Heart left ventricle (tissue), 13 donors: Measurements from ENCODE around the gene CADPS2.

Experiments
- POLR2A ChIP-seq, 2 donors: fragments of 450-650 bp; IDR thresholded peaks; one replicate each; pipeline ENCODE4 v1.6.1; 2017; ENCODE audit warnings: antibody characterized with exemption in 2 of 2, mild to moderate bottlenecking in 2 of 2, moderate library complexity in 2 of 2
- TF ChIP-seq, protein P1 (sequence below), 12 donors: fragments of 200-600 bp; sonication (generic) in 4 of 12; IDR thresholded peaks; one replicate each; pipeline versions ENCODE4 v1.5.0 to v1.8.0; 2018 to 2022; ENCODE audit warnings: antibody characterized with exemption in 12 of 12, mild to moderate bottlenecking in 5 of 12
- donor health status: ischemic (EF 13 %, LVEDD 7.1; RV severe dilation, severe dysfunction).
- donor health status: DM: no; HTN: yes; CAD: no.
- donor health status: DM: no; HTN: no; CAD: no.
- donor health status: ischemic (EF 25% LVEDD 6.9; RV normal size, moderate dysfunction).
- donor health status: ischemic (EF 25% LVEDD 5.7; RV mildly dilated, moderate dysfunction).
- donor health status: ischemic (EF 35%, LVEDD 5.7; RV mildly dilated, moderate dysfunction).
- donor health status: nonischemic (EF 11% LVEDD 7.7; RV severe dilation, severe dysfunction).
- donor health status: DM: yes; HTN: yes; CAD: no.
- donor health status: PGD.
- donor health status: ischemic (EF 29% LVEDD 5.4; RV normal size, mild dysfunction).
- donor health status: nonischemic (EF 23%, LVEDD 6.1; RV moderate dilation, normal function).

GRCh38 chr7:122844191-122844988, 41.9 kb downstream of the CADPS2 start:
- TF ChIP-seq, protein P1, sequence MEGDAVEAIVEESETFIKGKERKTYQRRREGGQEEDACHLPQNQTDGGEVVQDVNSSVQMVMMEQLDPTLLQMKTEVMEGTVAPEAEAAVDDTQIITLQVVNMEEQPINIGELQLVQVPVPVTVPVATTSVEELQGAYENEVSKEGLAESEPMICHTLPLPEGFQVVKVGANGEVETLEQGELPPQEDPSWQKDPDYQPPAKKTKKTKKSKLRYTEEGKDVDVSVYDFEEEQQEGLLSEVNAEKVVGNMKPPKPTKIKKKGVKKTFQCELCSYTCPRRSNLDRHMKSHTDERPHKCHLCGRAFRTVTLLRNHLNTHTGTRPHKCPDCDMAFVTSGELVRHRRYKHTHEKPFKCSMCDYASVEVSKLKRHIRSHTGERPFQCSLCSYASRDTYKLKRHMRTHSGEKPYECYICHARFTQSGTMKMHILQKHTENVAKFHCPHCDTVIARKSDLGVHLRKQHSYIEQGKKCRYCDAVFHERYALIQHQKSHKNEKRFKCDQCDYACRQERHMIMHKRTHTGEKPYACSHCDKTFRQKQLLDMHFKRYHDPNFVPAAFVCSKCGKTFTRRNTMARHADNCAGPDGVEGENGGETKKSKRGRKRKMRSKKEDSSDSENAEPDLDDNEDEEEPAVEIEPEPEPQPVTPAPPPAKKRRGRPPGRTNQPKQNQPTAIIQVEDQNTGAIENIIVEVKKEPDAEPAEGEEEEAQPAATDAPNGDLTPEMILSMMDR (IDR thresholded peaks at IDR 0.05): no peak
- no peak for TF ChIP-seq POLR2A (IDR thresholded peaks at IDR 0.05)
